H1 (cell line): ENCODE data around the gene HK2. TPM values are rescaled to one million over a fixed set of nuclear protein-coding genes. Genes with fewer than 3 reads are reported as not detected.

Experiments used
- CTCF ChIA-PET: fragments of 300-600 bp; sonication (Branson Sonifier 250); formaldehyde crosslinking; loops from one replicate; lab custom pipeline; 2021; ENCODE audit not compliant: partially characterized antibody; lab: Charles Lee
- POLR2A ChIA-PET: fragments of 300-600 bp; sonication (Branson Sonifier 250); formaldehyde crosslinking; loops from one replicate; lab custom pipeline; 2021; ENCODE audit warnings: inconsistent platforms; ENCODE audit not compliant: partially characterized antibody; lab: Charles Lee
- DNase-seq, 2 experiments: peaks; one replicate each; pipeline versions ENCODE4 v3.0.0 to v3.0.0-alpha.2; 2010 to 2022; ENCODE audit warnings: low spot score in 2 of 2, low read depth in 1 of 2, mixed read lengths in 1 of 2
- FAIRE-seq: peaks from 2 replicates; lab custom pipeline; 2011; peaks lifted over from hg19 to GRCh38; lab: Jason Lieb, UNC
- H2AFZ ChIP-seq: 2 replicates; pipeline ENCODE4 v1.8.1; 2012; ENCODE audit warnings: low read length, inconsistent platforms
- H2AK5ac ChIP-seq: 2 replicates; pipeline ENCODE4 v1.6.1; 2013; ENCODE audit warnings: low read depth, low read length
- H2BK120ac ChIP-seq: replicated peaks from 2 replicates; pipeline ENCODE3; 2013; ENCODE audit warnings: low read depth, low read length, inconsistent platforms
- H2BK12ac ChIP-seq: 2 replicates; pipeline ENCODE4 v1.6.1; 2013; ENCODE audit warnings: low read depth, low read length
- H2BK15ac ChIP-seq: 2 replicates; pipeline ENCODE4 v1.6.1; 2013; ENCODE audit warnings: low read length
- H2BK20ac ChIP-seq: 2 replicates; pipeline ENCODE4 v1.6.1; 2013; ENCODE audit warnings: low read length
- H2BK5ac ChIP-seq: 2 replicates; pipeline ENCODE4 v1.6.1; 2013; ENCODE audit warnings: low read depth, low read length
- H3K14ac ChIP-seq: 2 replicates; pipeline ENCODE4 v1.6.1; 2013; ENCODE audit warnings: inconsistent platforms; ENCODE audit not compliant: insufficient read length
- H3K18ac ChIP-seq: 2 replicates; pipeline ENCODE4 v1.6.1; 2013; ENCODE audit warnings: low read length; ENCODE audit errors: extremely low read depth
- H3K23ac ChIP-seq: 2 replicates; pipeline ENCODE4 v1.6.1; 2013; ENCODE audit warnings: inconsistent platforms; ENCODE audit not compliant: insufficient read length
- H3K23me2 ChIP-seq: 2 replicates; pipeline ENCODE4 v1.6.1; 2013; ENCODE audit warnings: low read depth, low read length
- H3K27ac ChIP-seq: 2 replicates; pipeline ENCODE4 v1.6.1; 2011; ENCODE audit warnings: low read depth, low read length, inconsistent platforms
- H3K27me3 ChIP-seq, 4 experiments: replicated peaks in 1 of 4; 1 replicate in 1 of 4; 2 replicates in 3 of 4; pipeline versions ENCODE4 v1.6.1 to v1.8.1; 2011 to 2013; ENCODE audit warnings: low read length in 3 of 4, mild to moderate bottlenecking in 3 of 4, inconsistent platforms in 2 of 4, mixed read lengths in 2 of 4, moderate library complexity in 1 of 4; ENCODE audit not compliant: control insufficient read depth in 3 of 4, insufficient read depth in 3 of 4; ENCODE audit errors: extremely low read depth in 1 of 4
- H3K36me3 ChIP-seq, 4 experiments: 2 replicates each; pipeline versions ENCODE4 v1.6.1 to v1.8.1; 2011 to 2013; ENCODE audit warnings: mild to moderate bottlenecking in 4 of 4, low read length in 3 of 4, moderate library complexity in 2 of 4, control low read depth in 1 of 4, inconsistent platforms in 1 of 4; ENCODE audit not compliant: insufficient read depth in 4 of 4, control insufficient read depth in 2 of 4
- H3K4ac ChIP-seq: replicated peaks from 2 replicates; pipeline ENCODE3; 2013; ENCODE audit warnings: low read length, low read depth, mixed read lengths, inconsistent platforms; ENCODE audit not compliant: insufficient read length
- H3K4me1 ChIP-seq, 4 experiments: replicated peaks in 1 of 4; 1 replicate in 1 of 4; 2 replicates in 3 of 4; pipeline versions ENCODE4 v1.6.1 to v1.8.1; 2011 to 2013; ENCODE audit warnings: low read length in 3 of 4, inconsistent platforms in 2 of 4, mixed read lengths in 1 of 4; ENCODE audit not compliant: insufficient read depth in 4 of 4, control insufficient read depth in 3 of 4
- H3K4me2 ChIP-seq, 2 experiments: 2 replicates each; pipeline versions ENCODE4 v1.6.1 to v1.8.1; 2011 to 2013; ENCODE audit warnings: low read depth in 2 of 2, low read length in 2 of 2, control low read depth in 1 of 2, inconsistent platforms in 1 of 2, mild to moderate bottlenecking in 1 of 2; ENCODE audit not compliant: insufficient read depth in 1 of 2
- H3K4me3 ChIP-seq, 4 experiments: fragments of 200-600, 300-600 bp in 1 of 4; sonication (generic), shearing (Covaris generic), sonication (Bioruptor Twin) in 1 of 4; 2 replicates each; pipeline versions ENCODE4 v1.5.1 to v1.8.1; 2011 to 2016; ENCODE audit warnings: low read length in 4 of 4, low read depth in 3 of 4, control low read depth in 2 of 4, inconsistent platforms in 2 of 4, mild to moderate bottlenecking in 2 of 4, mixed read lengths in 1 of 4, moderate library complexity in 1 of 4; ENCODE audit not compliant: insufficient read depth in 2 of 4; ENCODE audit errors: extremely low read depth in 1 of 4
- H3K56ac ChIP-seq: replicated peaks from 2 replicates; pipeline ENCODE3; 2013; ENCODE audit warnings: low read depth, mild to moderate bottlenecking, mixed read lengths, low read length, inconsistent platforms; ENCODE audit not compliant: insufficient read length
- H3K79me1 ChIP-seq: 2 replicates; pipeline ENCODE4 v1.6.1; 2013; ENCODE audit warnings: low read depth, low read length, control low read depth
- H3K79me2 ChIP-seq, 2 experiments: 2 replicates each; pipeline versions ENCODE4 v1.6.1 to v1.8.1; 2012 to 2013; ENCODE audit warnings: low read length in 2 of 2, mild to moderate bottlenecking in 2 of 2, inconsistent platforms in 1 of 2; ENCODE audit not compliant: insufficient read depth in 2 of 2, control insufficient read depth in 1 of 2
- H3K9ac ChIP-seq, 4 experiments: replicated peaks in 1 of 4; 1 replicate in 1 of 4; 2 replicates in 3 of 4; pipeline versions ENCODE4 v1.6.1 to v1.8.1; 2011 to 2013; ENCODE audit warnings: low read depth in 3 of 4, low read length in 3 of 4, control low read depth in 2 of 4, mild to moderate bottlenecking in 2 of 4, moderate library complexity in 2 of 4, inconsistent platforms in 1 of 4; ENCODE audit errors: extremely low read depth in 1 of 4
- H3K9me3 ChIP-seq, 2 experiments: 2 replicates each; pipeline versions ENCODE4 v1.6.1 to v1.8.1; 2012 to 2013; ENCODE audit warnings: mild to moderate bottlenecking in 2 of 2, moderate library complexity in 2 of 2, control low read depth in 1 of 2, inconsistent platforms in 1 of 2, low read depth in 1 of 2, low read length in 1 of 2, mixed read lengths in 1 of 2; ENCODE audit not compliant: insufficient read depth in 2 of 2
- H4K20me1 ChIP-seq, 2 experiments: replicated peaks in 1 of 2; 2 replicates each; pipeline versions ENCODE3 to v1.8.1; 2011 to 2013; ENCODE audit warnings: inconsistent platforms in 2 of 2, low read length in 2 of 2, mild to moderate bottlenecking in 1 of 2; ENCODE audit not compliant: insufficient read depth in 2 of 2, control insufficient read depth in 1 of 2
- H4K5ac ChIP-seq: 2 replicates; pipeline ENCODE4 v1.6.1; 2013; ENCODE audit warnings: low read length, low read depth, mixed read lengths, inconsistent platforms; ENCODE audit not compliant: insufficient read length
- H4K8ac ChIP-seq: 2 replicates; pipeline ENCODE4 v1.8.0; 2013; ENCODE audit warnings: mild to moderate bottlenecking, moderate library complexity, low read length, inconsistent platforms; ENCODE audit not compliant: insufficient read depth; ENCODE audit errors: extremely low read depth
- H4K91ac ChIP-seq: replicated peaks from 2 replicates; pipeline ENCODE3; 2013; ENCODE audit warnings: low read length, mixed read lengths, inconsistent platforms; ENCODE audit not compliant: insufficient read length
- BRCA1 ChIP-seq: IDR thresholded peaks from 2 replicates; pipeline ENCODE4 v1.6.1; 2012; ENCODE audit warnings: low read depth, low read length, improper control_type of control experiment
- CEBPB ChIP-seq: IDR thresholded peaks from 2 replicates; pipeline ENCODE4 v1.6.1; 2012; ENCODE audit warnings: low read depth, low read length
- CREB1 ChIP-seq: IDR thresholded peaks from 2 replicates; pipeline ENCODE4 v1.6.1; 2012; ENCODE audit warnings: inconsistent platforms
- KDM4A ChIP-seq: IDR thresholded peaks from one replicate; pipeline ENCODE4 v1.7.1; 2012; ENCODE audit warnings: low read depth, mild to moderate bottlenecking, moderate library complexity, low read length, inconsistent platforms; ENCODE audit not compliant: severe bottlenecking
- SIRT6 ChIP-seq: IDR thresholded peaks from one replicate; pipeline ENCODE4 v1.7.1; 2012; ENCODE audit warnings: low read length, inconsistent platforms
- SUZ12 ChIP-seq: fragments of 200-600 bp; sonication (generic); IDR thresholded peaks from 2 replicates; pipeline ENCODE4 v1.6.1; 2012; ENCODE audit warnings: mild to moderate bottlenecking, inconsistent platforms, low read length, moderate library complexity, mixed read lengths
- TAF1 ChIP-seq: IDR thresholded peaks from 2 replicates; pipeline ENCODE4 v1.6.1; 2011; ENCODE audit warnings: mild to moderate bottlenecking, low read depth, low read length
- YY1 ChIP-seq: IDR thresholded peaks from 2 replicates; pipeline ENCODE4 v1.6.1; 2011; ENCODE audit warnings: low read depth, mild to moderate bottlenecking, low read length
- ZNF274 ChIP-seq: IDR thresholded peaks from 2 replicates; pipeline ENCODE4 v1.7.0; 2012; ENCODE audit warnings: low read length, borderline replicate concordance; ENCODE audit errors: extremely low read depth
- WGBS, 2 experiments: shearing (Covaris generic) in 1 of 2; methylation state at CpG; one replicate each; pipeline versions ENCODE4 v1.1.6 to v1.1.7; 2013 to 2015; ENCODE audit warnings: low lambda C conversion rate in 2 of 2, mixed read lengths in 2 of 2, inconsistent platforms in 1 of 2, low coverage in 1 of 2, missing lambda C conversion rate in 1 of 2; ENCODE audit not compliant: insufficient replicate concordance in 2 of 2, insufficient coverage in 1 of 2, insufficient read length in 1 of 2; ENCODE audit errors: extremely low coverage in 1 of 2, missing lambda C conversion rate in 1 of 2; 5-methylcytosine and 5-hydroxymethylcytosine counted together
- polyA plus RNA-seq, 7 experiments: library from polyadenylated mRNA; depleted of rRNA in 3 of 7; stranded (reverse) in 5 of 7; unstranded in 2 of 7; fragments of >200 nt in 5 of 7; fragments of 200-250 nt in 2 of 7; gene quantifications; 1 replicate in 5 of 7; 2 replicates in 1 of 7; 4 replicates in 1 of 7; pipeline versions ENCODE4 v1.2.1 to v1.2.3, GENCODE V29; 2011 to 2013; ENCODE audit warnings: missing spikeins in 2 of 7, mixed read lengths in 2 of 7
- total RNA-seq: library from RNA; stranded (reverse); fragmentation: NEBNext Ultra II Directional; extraction: Animal tissue kit (Norgen Biotek cat#: 25700); gene quantifications from 2 replicates; pipeline ENCODE4 v1.2.1, GENCODE V29; 2021

HK2 gene
- total and polyA plus RNA-seq, 2 of the 8 experiments (the other 6 are each of a cell fraction or from before 2014, with no cell fraction given): 22.1 to 61.9 TPM

DNA sequence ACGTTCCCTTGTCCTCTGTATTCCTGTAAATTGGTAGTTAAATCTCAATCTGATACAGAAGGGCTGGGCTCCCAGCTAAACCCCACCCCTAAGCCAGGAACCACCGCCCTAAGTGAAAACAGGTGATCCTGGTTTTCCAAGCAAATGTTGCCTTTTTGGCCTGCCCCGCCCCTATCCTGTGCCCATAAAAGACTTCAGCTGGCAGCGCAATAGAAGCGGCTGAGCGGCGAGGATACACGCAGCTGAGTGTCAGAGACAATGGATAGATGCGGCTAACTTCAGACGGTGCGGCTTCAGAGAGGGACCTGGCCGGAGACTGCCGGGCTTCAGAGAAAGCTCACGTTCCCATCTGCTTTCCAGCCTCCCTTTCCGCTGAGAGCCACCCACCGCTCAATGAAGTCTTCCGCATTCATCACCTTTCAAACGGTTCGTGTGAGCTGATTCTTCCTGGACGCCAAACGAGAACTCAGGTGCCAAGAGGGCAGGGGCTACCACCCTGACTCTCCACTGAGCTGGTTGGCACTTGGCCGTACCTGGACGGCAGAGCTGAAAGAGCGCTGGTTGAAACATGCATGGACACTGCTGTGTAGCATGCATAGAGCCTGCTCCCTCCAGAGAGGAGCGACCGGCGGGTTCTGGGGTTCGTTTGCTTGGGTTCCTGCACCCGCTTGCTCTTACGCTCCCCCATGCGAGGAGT is 75.0 kb downstream of the HK2 start:
- POLR2A ChIA-PET: no interaction called here
- TF ChIP-seq SUZ12 (no peak), CREB1 (no peak), TAF1 (no peak), BRCA1 (no peak), YY1 (0 out of 2 replicates have a peak, but pooled peaks have one; percentile 14), KDM4A (no peak), CEBPB (no peak), ZNF274 (no peak), SIRT6 (no peak)

More for the DNA sequence above, 75.0 kb downstream of the HK2 start:
- Histone ChIP-seq H3K23me2 (no peaks in the 10 kb centered on the region), H2BK120ac (no peak overlapping the region), H2BK15ac (no peak overlapping the region), H4K5ac (no peak overlapping the region), H4K91ac (no peak overlapping the region), H3K18ac (no peak overlapping the region), H3K79me2 (no peaks in the 10 kb centered on the region), H2AK5ac (no peak overlapping the region), H2AFZ (peak overlapping the region; percentile 95), H3K79me1 (no peaks in the 10 kb centered on the region), H3K4me3 (peak overlapping the region; percentile 15 to 52 (median 33); a peak in 7 of 8 replicates), H3K36me3 (no peaks in the 10 kb centered on the region), H3K14ac (no peak overlapping the region), H3K23ac (no peak overlapping the region), H3K4me1 (peaks cover 0 to 3% (median 1%) of the 10 kb centered on the region in 4 experiments; a peak in 2 of 7 replicates), H3K56ac (no peak overlapping the region), H3K27ac (no peak overlapping the region), H4K8ac (no peak overlapping the region), H3K9me3 (0 out of 4 replicates have a peak, but pooled peaks cover 0 to 2% of the 10 kb centered on the region in 2 experiments), H2BK20ac (no peak overlapping the region), H2BK5ac (no peak overlapping the region), H3K4me2 (peak overlapping the region; percentile 65 to 81), H4K20me1 (no peaks in the 10 kb centered on the region), H3K4ac (no peak overlapping the region), H3K9ac (no peak overlapping the region), H2BK12ac (0 out of 2 replicates have a peak overlapping the region, but pooled peaks have one; percentile 12), H3K27me3 (peaks cover 0 to 7% (median 5%) of the 10 kb centered on the region in 4 experiments; a peak in 3 of 7 replicates)
- FAIRE-seq (peak; percentile 66), DNase-seq (peak in 1 of 2 experiments; percentile 53)
- 43% methylated on average over 30 of the region's 31 CpGs; no CpG with 5 or more reads in 1 of the 2 experiments for WGBS, 2 experiments
- CTCF ChIA-PET: interaction anchor here (0.7 to 1.4 kb wide), 5 partner anchors 10 to 218 kb away, joined by 3 to 5 read pairs (median 3); no protein-coding TSS in a partner anchor
